ENCODE measurements around the gene ZNF727.
"Not testable (repeated sequence)": the region's sequence is repeated elsewhere in the genome, so short reads cannot be mapped to it uniquely, and the experiment has no call there.

ZNF727 gene

DNA sequence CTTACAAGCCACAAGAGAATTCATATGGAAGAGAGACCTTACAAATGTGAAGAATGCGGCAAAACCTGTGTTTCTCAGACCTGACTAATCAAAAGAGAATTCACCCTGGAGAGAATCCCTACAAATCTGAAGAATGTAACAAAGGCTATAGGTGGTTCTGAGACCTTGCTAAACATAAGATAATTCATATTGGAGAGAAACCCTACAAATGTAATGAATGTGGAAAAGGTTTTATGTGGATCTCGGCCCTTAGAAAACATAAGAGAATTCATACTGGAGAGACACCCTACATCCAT, 33.4 kb downstream of the ZNF727 start:
- no peak overlapping the region for H3K27ac ChIP-seq
- TF ChIP-seq, protein P1, sequence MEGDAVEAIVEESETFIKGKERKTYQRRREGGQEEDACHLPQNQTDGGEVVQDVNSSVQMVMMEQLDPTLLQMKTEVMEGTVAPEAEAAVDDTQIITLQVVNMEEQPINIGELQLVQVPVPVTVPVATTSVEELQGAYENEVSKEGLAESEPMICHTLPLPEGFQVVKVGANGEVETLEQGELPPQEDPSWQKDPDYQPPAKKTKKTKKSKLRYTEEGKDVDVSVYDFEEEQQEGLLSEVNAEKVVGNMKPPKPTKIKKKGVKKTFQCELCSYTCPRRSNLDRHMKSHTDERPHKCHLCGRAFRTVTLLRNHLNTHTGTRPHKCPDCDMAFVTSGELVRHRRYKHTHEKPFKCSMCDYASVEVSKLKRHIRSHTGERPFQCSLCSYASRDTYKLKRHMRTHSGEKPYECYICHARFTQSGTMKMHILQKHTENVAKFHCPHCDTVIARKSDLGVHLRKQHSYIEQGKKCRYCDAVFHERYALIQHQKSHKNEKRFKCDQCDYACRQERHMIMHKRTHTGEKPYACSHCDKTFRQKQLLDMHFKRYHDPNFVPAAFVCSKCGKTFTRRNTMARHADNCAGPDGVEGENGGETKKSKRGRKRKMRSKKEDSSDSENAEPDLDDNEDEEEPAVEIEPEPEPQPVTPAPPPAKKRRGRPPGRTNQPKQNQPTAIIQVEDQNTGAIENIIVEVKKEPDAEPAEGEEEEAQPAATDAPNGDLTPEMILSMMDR (IDR thresholded peaks at IDR 0.05): no peak
- peaks cover 38% of the 10 kb centered on the region for H3K9me3 ChIP-seq
- no peaks in the 10 kb centered on the region for H3K4me1 ChIP-seq (ENCODE audit: control insufficient read depth in 1 of 2, insufficient read depth in 1 of 2, low read depth in 1 of 2, low read length in 1 of 2)
- no peaks in the 10 kb centered on the region for H3K27me3 ChIP-seq
- H3K4me3 ChIP-seq (ENCODE audit: low read depth in 1 of 2, low read length in 1 of 2): no peak overlapping the region
- H3K36me3 ChIP-seq: no peaks in the 10 kb centered on the region

GRCh38 chr7:64087501-64087900, 42.3 kb downstream of the ZNF727 start:
- H3K9me3 ChIP-seq: no peaks in the 10 kb centered on the region
- no peaks in the 10 kb centered on the region for H3K36me3 ChIP-seq
- TF ChIP-seq, protein P1 (IDR thresholded peaks at IDR 0.05): no peak
- no peak overlapping the region for H3K27ac ChIP-seq
- H3K27me3 ChIP-seq: no peaks in the 10 kb centered on the region
- no peak overlapping the region for H3K4me3 ChIP-seq (ENCODE audit: low read depth in 1 of 2, low read length in 1 of 2)
- H3K4me1 ChIP-seq (ENCODE audit: control insufficient read depth in 1 of 2, insufficient read depth in 1 of 2, low read depth in 1 of 2, low read length in 1 of 2): no peaks in the 10 kb centered on the region

DNA sequence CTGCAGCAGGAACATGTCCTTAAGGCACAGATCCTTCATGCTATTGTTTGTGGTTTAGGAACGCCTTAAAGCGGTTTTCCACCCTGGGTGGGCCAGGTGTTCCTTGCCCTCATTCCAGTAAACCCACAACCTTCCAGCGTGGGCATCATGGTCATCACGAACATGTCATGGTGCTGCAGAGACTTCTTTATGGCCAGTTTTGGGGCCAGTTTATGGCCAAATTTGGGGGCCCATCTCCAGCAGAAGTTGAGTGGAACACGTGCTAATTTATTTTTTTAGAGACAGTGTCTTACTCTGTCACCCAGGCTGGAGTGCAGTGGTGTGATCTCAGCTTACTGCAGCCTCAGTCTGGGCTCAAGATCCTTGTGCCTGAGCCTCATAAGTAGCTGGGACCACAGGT, 43.6 kb downstream of the ZNF727 start:
- not testable (repeated sequence) for H3K9me3 ChIP-seq, H3K27ac ChIP-seq

More for the DNA sequence above, 43.6 kb downstream of the ZNF727 start:
- not testable (repeated sequence) for H3K4me1 ChIP-seq (ENCODE audit: control insufficient read depth in 1 of 2, insufficient read depth in 1 of 2, low read depth in 1 of 2, low read length in 1 of 2); H3K27me3 ChIP-seq; H3K36me3 ChIP-seq; H3K4me3 ChIP-seq (ENCODE audit: low read depth in 1 of 2, low read length in 1 of 2)
